GM12878 (cell line): ENCODE results near the gene PITX1. TPM values are rescaled to one million over a fixed set of nuclear protein-coding genes. Genes with fewer than 3 reads are reported as not detected.
A peak's percentile ranks its signal among the peaks of the same experiment; 100 is the strongest.

ENCODE experiments used
- ATAC-seq: fragments of 200-7000 bp; cut with Tn5 transposase; 3 replicates; pipeline ENCODE4 v1.9.1; 2020; ENCODE audit warnings: mild to moderate bottlenecking, moderate library complexity
- BruUV-seq: library from RNA; stranded (reverse); fragments of 400-500 nt; replicated peaks from 2 replicates; lab custom pipeline; 2021; lab: Mats Ljungman, UMichigan
- CTCF ChIA-PET: fragments of 300-600 bp; sonication (Branson Sonifier 250); formaldehyde crosslinking; extraction: SDS; loops from one replicate; lab custom pipeline; 2021; ENCODE audit warnings: inconsistent platforms; lab: Yijun Ruan, JAX
- POLR2A ChIA-PET: fragments of 350-600 bp; formaldehyde crosslinking; extraction: SDS; loops from one replicate; lab custom pipeline; 2021; ENCODE audit warnings: inconsistent platforms; lab: Charles Lee
- RAD21 ChIA-PET: fragments of 300-600 bp; sonication (Branson Sonifier 250); formaldehyde crosslinking; loops from one replicate; lab custom pipeline; 2023; ENCODE audit warnings: antibody characterized with exemption; ENCODE audit not compliant: unreplicated experiment; lab: Charles Lee
- SMC1A ChIA-PET: fragments of 300-600 bp; sonication (Branson Sonifier 250); formaldehyde crosslinking; loops from one replicate; lab custom pipeline; 2023; ENCODE audit not compliant: unreplicated experiment, uncharacterized antibody; lab: Charles Lee
- DNase-seq: peaks from one replicate; pipeline ENCODE4 v3.0.0-alpha.2; 2011; ENCODE audit warnings: low read depth, low spot score
- FAIRE-seq: peaks from 3 replicates; lab custom pipeline; 2011; peaks lifted over from hg19 to GRCh38; lab: Jason Lieb, UNC
- H2AFZ ChIP-seq: 2 replicates; pipeline ENCODE4 v1.6.0; 2011; ENCODE audit warnings: low read depth, low read length, control low read depth; ENCODE audit not compliant: control insufficient read depth
- H3K27ac ChIP-seq: 2 replicates; pipeline ENCODE4 v1.5.1; 2011; ENCODE audit warnings: control low read depth; ENCODE audit not compliant: control insufficient read depth, insufficient read depth
- H3K27me3 ChIP-seq, 2 experiments: replicated peaks in 1 of 2; 2 replicates each; pipeline versions ENCODE4 v1.6.0 to v1.6.1; 2011; ENCODE audit warnings: low read length in 1 of 2; ENCODE audit not compliant: control insufficient read depth in 2 of 2, insufficient read depth in 2 of 2
- H3K36me3 ChIP-seq, 2 experiments: 2 replicates each; pipeline ENCODE4 v1.5.1; 2011; ENCODE audit warnings: low read length in 1 of 2; ENCODE audit not compliant: control insufficient read depth in 2 of 2, insufficient read depth in 2 of 2
- H3K4me1 ChIP-seq: 2 replicates; pipeline ENCODE4 v1.6.1; 2011; ENCODE audit warnings: mild to moderate bottlenecking, low read length, moderate library complexity, mixed read lengths; ENCODE audit not compliant: control insufficient read depth, insufficient read depth
- H3K4me2 ChIP-seq: 2 replicates; pipeline ENCODE4 v1.6.0; 2011; ENCODE audit warnings: control low read depth; ENCODE audit not compliant: control insufficient read depth, insufficient read depth
- H3K4me3 ChIP-seq: fragments of 200-600 bp; sonication (generic); 2 replicates; pipeline ENCODE4 v1.5.1; 2016
- H3K79me2 ChIP-seq: 2 replicates; pipeline ENCODE4 v1.6.0; 2011; ENCODE audit warnings: low read length; ENCODE audit not compliant: control insufficient read depth, insufficient read depth
- H3K9ac ChIP-seq: 2 replicates; pipeline ENCODE4 v1.8.0; 2011; ENCODE audit warnings: low read length, control low read depth, mixed read lengths; ENCODE audit not compliant: control insufficient read depth, insufficient read depth
- H3K9me3 ChIP-seq: replicated peaks from 3 replicates; pipeline ENCODE4 v1.5.1; 2011; ENCODE audit warnings: mild to moderate bottlenecking, low read length; ENCODE audit not compliant: control insufficient read depth, insufficient read depth
- H4K20me1 ChIP-seq: 2 replicates; pipeline ENCODE4 v1.6.0; 2011; ENCODE audit not compliant: control insufficient read depth, insufficient read depth
- JUNB ChIP-seq: IDR thresholded peaks from 2 replicates; pipeline ENCODE4 v1.6.1; 2016; ENCODE audit warnings: antibody characterized with exemption, mild to moderate bottlenecking
- NFYB ChIP-seq: IDR thresholded peaks from 2 replicates; pipeline ENCODE4 v1.6.1; 2011; ENCODE audit warnings: low read depth, mild to moderate bottlenecking, low read length, improper control_type of control experiment, moderate library complexity; ENCODE audit not compliant: insufficient read depth
- POLR2A ChIP-seq: IDR thresholded peaks from 2 replicates; pipeline ENCODE4 v1.6.1; 2011; ENCODE audit warnings: low read depth, mild to moderate bottlenecking, low read length
- WGBS: methylation state at CpG from one replicate; pipeline ENCODE4 v1.1.6; 2016; ENCODE audit warnings: low lambda C conversion rate; ENCODE audit not compliant: insufficient replicate concordance, insufficient coverage; ENCODE audit errors: missing lambda C conversion rate; 5-methylcytosine and 5-hydroxymethylcytosine counted together
- in situ Hi-C: fragments of 300-500 bp; cut with MboI; formaldehyde crosslinking; loops from 9 replicates; pipeline ENCODE4 v1.14.3; 2018; ENCODE audit warnings: mixed read lengths
- intact Hi-C: fragments of 100-400 bp; cut with micrococcal nuclease; formaldehyde crosslinking; loops from one replicate; pipeline ENCODE4 v1.14.2; 2022; ENCODE audit not compliant: unreplicated experiment
- polyA plus RNA-seq, 11 experiments: library from polyadenylated mRNA; depleted of rRNA in 4 of 11; unstranded in 6 of 11; stranded (reverse) in 5 of 11; fragments of >200 nt; fragmentation: Nextera tagmentation in 4 of 11; fragmentation: Illumina TruSeq in 1 of 11; extraction: Ambion mirVana in 4 of 11; extraction: Trizol in 1 of 11; gene quantifications; 1 replicate in 1 of 11; 2 replicates in 10 of 11; pipeline versions ENCODE4 v1.2.1 to v1.2.3, GENCODE V29; 2011 to 2016; ENCODE audit warnings: inconsistent platforms in 2 of 11, missing spikeins in 2 of 11, low read depth in 1 of 11
- total RNA-seq, 4 experiments: library from RNA; depleted of rRNA in 3 of 4; stranded (reverse); fragments of >200 nt in 3 of 4; fragmentation: Illumina TruSeq in 1 of 4; extraction: Trizol in 1 of 4; gene quantifications; 2 replicates each; pipeline versions ENCODE4 v1.2.1 to v1.2.3, GENCODE V29; 2013 to 2021

PITX1 gene
- total and polyA plus RNA-seq, 10 of the 15 experiments (the other 5 are each of a cell fraction or from before 2014, with no cell fraction given): 0.16 to 1.1 (median 0.68) TPM; not detected in 5

DNA sequence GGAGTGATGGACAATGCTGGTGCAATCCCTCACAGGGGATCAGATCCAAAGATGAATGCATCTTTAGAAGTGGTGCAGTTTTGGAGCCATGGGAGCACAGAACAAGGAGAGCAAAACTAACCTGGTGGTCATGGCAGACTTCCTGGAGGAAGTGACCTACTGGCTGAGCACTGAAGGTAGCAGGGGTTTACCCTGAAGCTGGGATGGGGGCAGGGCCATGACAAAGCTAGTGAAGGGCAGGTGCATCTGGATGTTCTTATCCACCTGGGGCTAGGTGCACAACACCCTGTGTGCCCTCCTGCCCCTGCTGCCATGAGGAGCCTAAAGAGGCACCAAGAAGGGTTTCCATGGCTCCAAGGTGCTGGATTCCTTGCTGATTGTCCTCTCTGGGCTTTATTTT lies 11.5 kb upstream of the PITX1 start:
- FAIRE-seq (no peak), DNase-seq (no peak), ATAC-seq (no peak)
- no peaks in the 10 kb centered on the region for H3K36me3 ChIP-seq
- no peak overlapping the region for H3K4me2 ChIP-seq
- ChIA-PET POLR2A (no interaction called here), RAD21 (no interaction called here)
- H3K27ac ChIP-seq: no peak overlapping the region
- no TSS peak for BruUV-seq
- H3K27me3 ChIP-seq: peaks cover 9 to 11% of the 10 kb centered on the region in 2 experiments
- H3K79me2 ChIP-seq: no peaks in the 10 kb centered on the region
- H3K9me3 ChIP-seq: no peaks in the 10 kb centered on the region; the same call in 2 of the 3 replicates
- H3K4me1 ChIP-seq: no peaks in the 10 kb centered on the region
- H2AFZ ChIP-seq: no peak overlapping the region
- H4K20me1 ChIP-seq: no peaks in the 10 kb centered on the region; the same call in 1 of the 2 replicates
- no peak overlapping the region for H3K4me3 ChIP-seq
- in situ Hi-C loops: no loop called here
- no peak overlapping the region for H3K9ac ChIP-seq
- TF ChIP-seq JUNB: no peak
- TF ChIP-seq, all 136 proteins: peak for 0
- intact Hi-C loops: no loop called here
- ChIA-PET SMC1A (no interaction called here), CTCF (no interaction called here)

DNA sequence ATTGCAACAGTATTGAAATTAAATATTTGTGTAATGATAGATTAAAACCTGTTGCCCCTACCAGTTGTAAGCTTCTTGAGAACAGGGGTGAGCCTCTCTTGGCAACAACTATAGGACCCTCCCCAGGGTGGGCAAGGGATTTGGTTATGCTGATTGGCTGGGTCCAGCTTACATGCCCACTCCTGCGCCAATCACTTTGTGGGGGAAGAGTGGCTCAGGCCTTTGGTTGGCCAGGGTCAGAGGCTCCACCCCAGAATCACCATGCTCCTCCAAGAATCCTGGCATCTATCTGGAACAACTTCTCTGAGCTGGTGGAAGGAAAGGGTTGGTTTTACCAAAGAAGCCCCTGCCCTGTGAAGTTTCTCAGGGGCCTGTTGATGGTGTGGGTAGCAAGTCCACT lies 8.6 kb upstream of the PITX1 start:
- BruUV-seq: no TSS peak
- CTCF ChIA-PET: interaction anchor here (0.6 kb wide), 1 partner anchor 856 kb away, joined by 3 read pairs; no protein-coding TSS in a partner anchor
- POLR2A ChIA-PET: interaction anchor here (0.5 kb wide), 1 partner anchor 103 kb away, joined by 3 read pairs; no protein-coding TSS in a partner anchor
- in situ Hi-C loops (no loop called here), intact Hi-C loops (no loop called here)
- DNase-seq (no peak), FAIRE-seq (no peak), ATAC-seq (no peak)
- Histone ChIP-seq H3K4me1 (no peaks in the 10 kb centered on the region), H3K9me3 (no peaks in the 10 kb centered on the region; the same call in 2 of the 3 replicates), H3K9ac (no peak overlapping the region), H3K79me2 (no peaks in the 10 kb centered on the region), H3K4me2 (no peak overlapping the region), H3K36me3 (no peaks in the 10 kb centered on the region), H3K4me3 (no peak overlapping the region), H3K27me3 (peaks cover 19 to 30% of the 10 kb centered on the region in 2 experiments), H2AFZ (no peak overlapping the region), H3K27ac (no peak overlapping the region), H4K20me1 (peaks cover 2% of the 10 kb centered on the region)
- TF ChIP-seq POLR2A (no peak), NFYB (peak; percentile 63; the same call in 1 of the 2 replicates)
- RAD21 ChIA-PET: no interaction called here
- SMC1A ChIA-PET: no interaction called here
- WGBS: 44% methylated on average over 1 of the region's 1 CpG
